GDM1 (cell line): ENCODE results near the gene PDE4B.
"Not testable (repeated sequence)": the region's sequence is repeated elsewhere in the genome, so short reads cannot be mapped to it uniquely, and the experiment has no call there.

ENCODE experiments used
- DNase-seq: peaks from one replicate; lab custom pipeline; 2025; lab: John Stamatoyannopoulos, UW

The PDE4B gene

DNA sequence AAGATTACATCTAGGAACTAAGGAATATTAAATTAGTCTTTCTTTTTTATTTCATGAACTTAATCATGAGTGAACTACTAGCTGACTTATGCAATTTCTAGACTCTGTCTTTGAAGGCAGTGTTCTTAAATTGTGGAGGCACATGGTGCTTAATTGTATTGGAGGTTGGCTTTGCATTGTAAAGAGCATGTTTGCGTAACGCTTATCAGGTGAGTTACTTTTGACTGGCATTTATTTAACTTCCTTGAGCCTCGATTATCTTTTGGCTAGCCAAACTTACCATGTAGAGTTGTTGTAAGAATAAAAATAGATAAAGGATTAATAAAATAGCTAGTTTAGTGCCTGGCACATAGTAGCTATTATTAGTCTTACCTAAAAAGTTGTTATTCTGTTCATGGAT lies 262.4 kb downstream of the PDE4B start:
- DNase-seq: no peak

DNA sequence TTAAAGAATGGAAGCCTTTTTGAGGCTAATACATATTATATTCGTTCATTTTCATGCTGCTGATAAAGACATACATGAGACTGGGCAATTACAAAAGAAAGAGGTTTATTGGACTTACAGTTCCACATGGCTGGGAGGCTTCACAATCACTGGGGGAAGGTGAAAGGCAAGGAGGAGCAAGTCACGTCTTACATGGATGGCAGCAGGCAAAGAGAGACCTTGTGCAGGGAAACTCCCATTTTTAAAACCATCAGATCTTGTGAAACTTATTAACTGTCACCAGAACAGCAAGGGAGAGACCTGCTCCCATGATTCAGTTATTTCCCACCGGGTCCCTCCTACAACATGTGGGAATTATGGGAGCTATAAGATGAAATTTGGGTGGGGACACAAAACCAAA lies 264.8 kb downstream of the PDE4B start:
- not testable (repeated sequence) for DNase-seq

DNA sequence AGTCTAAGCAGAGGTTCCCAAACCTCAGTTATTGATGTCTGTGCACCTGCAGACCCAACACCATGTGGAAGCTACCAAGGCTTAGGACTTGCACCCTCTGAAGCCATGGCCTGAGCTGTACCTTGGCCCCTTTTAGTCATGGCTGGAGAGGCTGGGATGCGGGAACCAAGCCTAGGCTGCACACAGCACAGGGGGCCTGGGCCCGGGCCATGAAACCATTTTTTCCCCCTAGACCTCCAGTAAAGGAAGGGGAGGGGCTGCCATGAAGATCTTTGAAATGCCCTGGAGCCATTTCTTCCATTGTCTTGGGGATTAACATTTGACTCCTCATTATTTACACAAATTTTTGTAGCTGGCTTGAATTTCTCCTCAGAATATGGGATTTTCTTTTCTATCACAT lies 265.9 kb downstream of the PDE4B start:
- DNase-seq: no peak

DNA sequence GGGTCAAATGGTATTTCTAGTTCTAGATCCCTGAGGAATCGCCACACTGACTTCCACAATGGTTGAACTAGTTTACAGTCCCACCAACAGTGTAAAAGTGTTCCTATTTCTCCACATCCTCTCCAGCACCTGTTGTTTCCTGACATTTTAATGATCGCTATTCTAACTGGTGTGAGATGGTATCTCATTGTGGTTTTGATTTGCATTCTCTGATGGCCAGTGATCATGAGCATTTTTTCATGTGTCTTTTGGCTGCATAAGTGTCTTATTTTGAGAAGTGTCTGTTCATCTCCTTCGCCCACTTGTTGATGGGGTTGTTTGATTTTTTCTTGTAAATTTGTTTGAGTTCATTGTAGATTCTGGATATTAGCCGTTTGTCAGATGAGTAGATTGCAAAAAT lies 274.5 kb downstream of the PDE4B start:
- DNase-seq: not testable (repeated sequence)

GRCh38 chr1:66069976-66070876 lies 277.5 kb downstream of the PDE4B start:
- DNase-seq: no peak

DNA sequence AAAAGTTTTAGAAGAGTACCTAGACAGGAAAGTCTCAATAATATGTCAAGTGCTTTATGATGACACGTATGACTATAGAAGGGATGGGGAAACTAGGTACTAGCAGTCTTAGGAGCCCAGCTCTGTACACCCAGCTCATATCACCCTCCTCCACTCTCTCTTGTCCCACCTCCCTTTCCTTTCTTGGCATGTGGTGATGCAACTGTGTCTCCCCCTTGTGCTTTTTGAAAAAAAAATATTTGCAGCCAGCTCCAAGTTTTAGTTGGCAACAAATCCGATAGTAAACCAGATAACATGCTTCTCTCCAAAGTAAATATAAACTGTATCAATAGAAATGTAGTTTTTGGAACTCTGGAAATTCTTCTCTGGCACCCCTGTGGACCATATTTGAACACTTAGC lies 280.7 kb downstream of the PDE4B start:
- no peak for DNase-seq

DNA sequence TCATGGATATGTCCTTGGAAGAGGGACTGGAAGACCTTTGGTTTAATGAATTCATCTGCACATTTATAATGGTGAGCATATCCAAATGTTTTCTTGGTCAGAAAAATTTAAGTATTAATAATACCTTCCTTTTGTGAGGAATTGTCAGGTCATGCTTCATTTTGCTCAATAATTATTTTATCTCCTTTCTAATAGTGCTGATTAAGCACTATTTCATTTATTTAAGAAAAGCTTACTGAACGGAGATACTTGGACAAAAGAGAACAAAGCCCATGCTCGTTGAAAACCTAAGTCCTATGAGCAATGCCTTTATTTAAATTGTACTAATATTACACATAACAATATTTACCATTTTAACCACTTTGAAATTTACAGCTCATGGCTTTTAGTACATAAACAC lies 281.5 kb downstream of the PDE4B start:
- DNase-seq: no peak

GRCh38 chr1:66078412-66078811 lies 285.7 kb downstream of the PDE4B start:
- no peak for DNase-seq

GRCh38 chr1:66083003-66083402 lies 290.3 kb downstream of the PDE4B start:
- no peak for DNase-seq

DNA sequence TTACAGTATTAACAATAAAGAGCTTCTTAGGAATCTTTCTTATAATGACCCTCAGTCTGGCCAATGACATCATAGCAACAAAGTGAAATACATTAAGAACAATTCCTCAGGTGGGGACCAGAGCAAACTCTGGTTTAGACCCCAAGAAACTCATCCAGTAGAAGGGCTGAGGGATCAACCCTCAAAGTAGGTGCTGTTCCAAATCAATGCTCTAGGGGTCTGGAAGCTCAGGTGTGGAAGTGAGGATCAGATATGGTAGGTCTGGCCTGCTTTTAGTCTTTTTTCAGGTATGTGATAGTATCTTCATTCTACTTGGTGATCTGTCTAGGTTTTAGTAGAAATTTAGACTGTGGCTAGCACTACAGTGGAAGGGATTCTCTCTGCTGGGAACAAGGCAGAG lies 291.7 kb downstream of the PDE4B start:
- DNase-seq: no peak

DNA sequence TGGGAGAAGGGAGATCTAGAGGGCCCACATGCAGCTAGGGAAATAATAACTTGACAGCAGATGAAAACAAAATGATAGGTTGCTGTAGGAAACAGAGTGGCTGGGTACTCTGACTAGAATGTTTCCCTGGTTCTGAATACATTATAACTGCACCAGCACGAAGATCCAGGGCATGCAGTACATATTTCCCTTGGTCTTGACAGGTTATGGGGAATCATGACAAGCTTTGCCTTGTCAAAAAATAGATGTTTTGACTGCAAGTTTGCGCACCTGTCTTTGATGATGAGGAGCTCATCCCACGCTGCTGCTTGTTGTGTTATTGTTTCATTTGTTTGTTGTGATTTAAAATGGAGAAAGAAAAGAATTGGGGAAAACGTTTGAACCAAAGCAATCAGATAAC lies 292.9 kb downstream of the PDE4B start:
- no peak for DNase-seq

DNA sequence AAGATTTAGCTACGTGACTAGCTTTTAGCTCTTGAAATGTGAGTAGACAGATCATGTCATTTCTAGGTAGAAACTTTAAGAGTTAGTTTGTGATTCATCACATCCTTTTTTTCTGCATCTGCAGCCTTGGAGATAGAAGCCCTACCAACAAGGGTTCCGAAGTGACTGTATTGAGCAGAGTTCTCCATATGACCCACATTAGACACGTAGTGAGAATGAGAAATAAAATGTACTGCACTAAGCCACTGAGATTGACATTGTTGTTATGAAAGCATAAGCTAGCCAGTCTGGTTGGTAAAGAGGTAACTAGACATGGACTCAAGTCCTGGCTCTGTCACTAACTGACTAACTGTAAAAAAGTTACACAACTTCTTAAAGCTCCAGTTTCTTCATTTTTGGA lies 296.1 kb downstream of the PDE4B start:
- DNase-seq: no peak

DNA sequence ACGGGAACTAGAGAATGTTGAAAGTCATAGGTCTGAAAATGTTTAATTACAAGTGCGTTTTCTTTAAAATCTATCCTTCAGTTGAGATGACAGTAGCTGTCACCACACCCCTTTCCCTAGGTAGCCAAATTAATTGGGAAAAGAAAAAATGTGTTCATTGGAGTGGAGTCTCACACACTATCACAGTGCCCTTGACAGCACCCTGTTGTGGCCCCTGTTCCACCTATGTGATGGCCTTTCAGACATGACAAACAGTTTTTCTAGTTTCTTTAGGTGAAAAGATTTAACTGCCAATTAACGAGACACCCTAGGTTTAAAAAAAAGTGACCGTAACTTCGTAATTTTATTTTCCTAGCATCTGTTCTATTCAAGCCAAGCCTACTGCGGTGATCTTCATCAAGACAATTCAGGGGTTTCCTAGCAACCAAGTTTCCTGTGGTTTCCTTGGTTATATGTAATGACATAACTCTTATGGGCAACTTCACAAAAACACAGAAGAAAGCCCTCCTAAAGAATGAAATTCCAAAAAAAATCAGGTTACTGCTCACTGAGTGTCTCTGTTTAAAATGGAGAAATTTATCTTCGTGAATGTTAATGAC lies 298.3 kb downstream of the PDE4B start:
- peak; percentile 27 for DNase-seq

DNA sequence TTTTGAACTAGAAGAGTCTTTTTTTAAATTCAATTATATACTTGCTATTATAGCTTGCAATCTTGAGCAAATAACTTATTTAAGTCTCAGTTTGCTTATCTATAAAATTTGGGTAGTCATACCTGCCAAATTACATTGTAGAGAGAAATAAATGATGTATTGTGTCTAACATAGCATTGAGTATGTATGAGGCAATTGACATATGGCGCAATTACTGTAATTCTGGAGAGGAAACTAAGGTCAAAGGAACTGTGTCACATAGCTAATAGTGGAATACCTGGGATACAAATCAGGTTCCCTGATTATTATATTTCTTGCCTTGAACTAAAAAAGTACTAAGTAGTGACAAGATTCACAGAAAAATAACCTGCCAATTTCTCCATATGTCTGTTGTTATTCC lies 302.5 kb downstream of the PDE4B start:
- no peak for DNase-seq

DNA sequence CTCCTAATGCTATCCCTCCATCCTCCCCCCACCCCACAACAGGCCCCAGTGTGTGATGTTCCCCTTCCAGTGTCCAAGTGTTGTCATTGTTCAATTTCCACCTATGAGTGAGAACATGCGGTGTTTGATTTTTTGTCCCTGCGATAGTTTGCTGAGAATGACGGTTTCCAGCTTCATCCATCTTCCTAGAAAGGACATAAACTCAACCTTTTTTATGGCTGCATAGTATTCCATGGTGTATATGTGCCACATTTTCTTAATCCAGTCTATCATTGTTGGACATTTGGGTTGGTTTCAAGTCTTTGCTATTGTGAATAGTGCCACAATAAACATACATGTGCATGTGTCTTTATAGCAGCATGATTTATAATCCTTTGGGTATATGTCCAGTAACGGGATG lies 308.3 kb downstream of the PDE4B start:
- not testable (repeated sequence) for DNase-seq

- DNase-seq: not testable (repeated sequence)
Measured at GRCh38 chr1:66104076-66104475, 311.4 kb downstream of the PDE4B start.

DNA sequence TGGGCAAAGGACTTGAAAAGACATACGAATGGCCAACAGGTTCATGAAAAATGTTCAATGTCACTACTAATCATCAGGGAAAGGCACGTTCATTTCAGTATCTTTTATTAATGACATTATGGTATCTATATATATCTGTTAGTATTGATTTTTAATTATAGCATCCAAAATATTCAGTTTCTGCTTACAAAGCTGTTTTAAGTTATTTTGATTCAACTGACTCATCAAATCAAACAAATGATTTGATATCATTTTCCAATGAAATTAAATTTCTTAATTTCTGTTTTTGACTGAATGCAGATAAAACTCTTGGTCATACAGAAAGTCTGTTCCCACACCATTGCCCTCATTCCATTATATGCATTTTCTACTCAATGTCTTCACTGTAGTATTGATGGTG lies 315.9 kb downstream of the PDE4B start:
- no peak for DNase-seq

- DNase-seq: no peak
Measured at GRCh38 chr1:66112744-66113400, 320.2 kb downstream of the PDE4B start.

DNA sequence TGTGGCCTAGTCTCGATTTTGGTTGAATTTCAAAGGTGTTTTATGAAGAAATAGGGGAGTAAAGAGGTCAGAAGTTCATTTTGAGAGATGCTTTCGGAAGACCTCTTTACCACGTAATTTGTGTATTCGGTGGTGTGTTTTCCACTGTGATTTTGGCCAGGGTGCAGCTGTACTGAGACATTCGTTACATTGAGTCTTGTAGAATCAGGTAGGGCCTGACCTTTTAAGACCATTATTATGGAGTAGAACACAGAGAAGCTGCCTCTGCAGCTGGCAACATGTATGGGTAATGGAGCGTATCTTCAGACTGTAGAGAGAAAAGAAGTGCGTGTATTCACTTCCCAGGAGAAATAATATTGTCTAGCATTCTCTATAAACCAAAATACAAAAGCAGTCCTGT lies 326.5 kb downstream of the PDE4B start:
- no peak for DNase-seq

DNA sequence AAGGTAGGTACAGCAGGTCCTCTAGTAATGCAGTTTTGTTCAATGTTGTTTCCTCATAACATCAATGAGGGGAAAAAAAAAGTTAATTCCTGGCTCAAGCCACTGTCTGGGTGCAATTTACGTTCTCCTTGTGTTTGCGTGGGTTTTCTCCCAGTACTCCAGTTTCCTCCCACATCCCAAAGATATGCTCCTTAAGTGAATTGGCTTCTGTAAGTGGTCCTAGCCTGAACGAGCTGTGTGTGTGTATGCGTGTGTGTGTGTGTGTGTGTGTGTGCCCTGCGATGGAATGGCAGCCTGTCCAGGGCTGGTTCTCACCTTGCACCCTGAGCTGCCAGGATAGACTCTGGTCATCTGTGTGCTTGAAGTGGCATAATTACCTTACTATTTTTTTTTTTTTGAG lies 332.0 kb downstream of the PDE4B start:
- DNase-seq: no peak

DNA sequence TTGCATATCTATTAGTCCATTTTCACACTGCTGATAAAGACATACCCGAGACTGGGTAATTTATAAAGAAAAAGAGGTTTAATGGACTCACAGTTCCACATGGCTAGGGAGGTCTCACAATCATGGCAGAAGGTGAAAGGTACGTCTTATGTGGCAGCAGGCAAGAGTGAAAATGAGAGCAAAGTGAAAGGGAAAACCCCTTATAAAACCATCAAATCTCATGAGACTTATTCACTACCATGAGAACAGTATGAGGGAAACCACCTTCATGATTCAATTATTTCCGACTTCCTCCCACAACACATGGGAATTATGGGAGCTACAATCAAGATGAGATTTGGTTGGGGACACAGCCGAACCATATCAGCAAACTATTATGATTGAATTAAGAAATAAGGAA lies 335.9 kb downstream of the PDE4B start:
- not testable (repeated sequence) for DNase-seq

- no peak for DNase-seq
Measured at GRCh38 chr1:66132324-66132723, 339.6 kb downstream of the PDE4B start.

DNA sequence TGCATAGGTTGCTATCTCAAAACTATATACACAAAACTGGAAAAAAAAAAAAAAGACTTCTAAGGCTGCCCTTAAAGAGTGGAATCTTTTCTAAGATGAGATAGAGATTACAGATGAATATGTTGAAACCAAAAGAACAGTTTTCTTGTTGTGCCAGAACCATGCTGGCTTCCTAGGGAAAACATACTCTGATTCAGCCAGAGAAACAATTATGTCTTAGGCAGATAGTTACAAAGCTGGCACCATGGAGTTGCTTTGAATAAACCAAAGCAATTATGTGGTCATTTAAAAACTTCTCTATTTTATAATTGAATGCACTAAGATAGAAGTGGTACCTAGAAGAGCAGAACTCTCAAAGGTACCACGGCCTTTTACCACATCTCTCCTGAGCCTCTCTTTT lies 341.3 kb downstream of the PDE4B start:
- no peak for DNase-seq
